HEK293 (cell line): Measurements from ENCODE around the gene MAP3K13.

Experiments used
- CTCF ChIP-seq: fragments of 450-650 bp; formaldehyde crosslinking; IDR thresholded peaks from 2 replicates; pipeline ENCODE4 v1.5.1; 2016; ENCODE audit warnings: missing biosample characterization, missing genetic modification characterization
- REST ChIP-seq: fragments of 450-650 bp; formaldehyde crosslinking; IDR thresholded peaks from 2 replicates; pipeline ENCODE4 v1.5.1; 2016; ENCODE audit warnings: missing biosample characterization, missing genetic modification characterization
- SCRT2 ChIP-seq: fragments of 450-650 bp; formaldehyde crosslinking; IDR thresholded peaks from 2 replicates; pipeline ENCODE4 v1.5.1; 2016; ENCODE audit warnings: missing biosample characterization, missing genetic modification characterization
- ZNF23 ChIP-seq: fragments of 450-650 bp; formaldehyde crosslinking; IDR thresholded peaks from 2 replicates; pipeline ENCODE4 v1.5.1; 2016; ENCODE audit warnings: missing biosample characterization, missing genetic modification characterization, borderline replicate concordance
- TF ChIP-seq, protein P1 (sequence below): fragments of 450-650 bp; IDR thresholded peaks from 2 replicates; pipeline ENCODE4 v1.5.1; 2018; ENCODE audit warnings: missing biosample characterization, missing genetic modification characterization

GRCh38 chr3:185490241-185490640, 127.3 kb downstream of the MAP3K13 start:
- TF ChIP-seq ZNF23 (tag by site-specific recombination) (no peak), SCRT2 (no peak), REST (no peak), CTCF (tag by site-specific recombination) (no peak)
- TF ChIP-seq, protein P1, sequence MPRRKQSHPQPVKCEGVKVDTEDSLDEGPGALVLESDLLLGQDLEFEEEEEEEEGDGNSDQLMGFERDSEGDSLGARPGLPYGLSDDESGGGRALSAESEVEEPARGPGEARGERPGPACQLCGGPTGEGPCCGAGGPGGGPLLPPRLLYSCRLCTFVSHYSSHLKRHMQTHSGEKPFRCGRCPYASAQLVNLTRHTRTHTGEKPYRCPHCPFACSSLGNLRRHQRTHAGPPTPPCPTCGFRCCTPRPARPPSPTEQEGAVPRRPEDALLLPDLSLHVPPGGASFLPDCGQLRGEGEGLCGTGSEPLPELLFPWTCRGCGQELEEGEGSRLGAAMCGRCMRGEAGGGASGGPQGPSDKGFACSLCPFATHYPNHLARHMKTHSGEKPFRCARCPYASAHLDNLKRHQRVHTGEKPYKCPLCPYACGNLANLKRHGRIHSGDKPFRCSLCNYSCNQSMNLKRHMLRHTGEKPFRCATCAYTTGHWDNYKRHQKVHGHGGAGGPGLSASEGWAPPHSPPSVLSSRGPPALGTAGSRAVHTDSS (tag by site-specific recombination), result no peak
